Stimulated activated CD4-positive, alpha-beta T cell treated with anti-CD3 and anti-CD28 coated beads, Interleukin-1b, Interleukin-23, amount 100 ng/mL, for 4 hours (primary cell): ENCODE data around the gene SGSM2.

Experiments
- DNase-seq, 2 donors: peaks; one replicate each; pipeline ENCODE4 v3.0.0-alpha.2; 2020; ENCODE audit warnings: low read depth in 2 of 2

SGSM2 gene

GRCh38 chr17:2387086-2388019 lies 50.1 kb downstream of the SGSM2 start:
- DNase-seq = no peak

GRCh38 chr17:2388020-2388682 lies 50.9 kb downstream of the SGSM2 start:
- no peak for DNase-seq

GRCh38 chr17:2388683-2389055 lies 51.4 kb downstream of the SGSM2 start:
- DNase-seq = no peak

- no peak for DNase-seq
These were observed 53.0 kb downstream of the SGSM2 start for GRCh38 chr17:2390199-2390836.

GRCh38 chr17:2391597-2392251 lies 54.4 kb downstream of the SGSM2 start:
- DNase-seq = no peak

- DNase-seq = peak; percentile 98 to 100
These were observed 55.2 kb downstream of the SGSM2 start for GRCh38 chr17:2392252-2393173.

GRCh38 chr17:2393174-2393953 lies 56.1 kb downstream of the SGSM2 start:
- peak; percentile 87 to 92 for DNase-seq

GRCh38 chr17:2393954-2394749 lies 56.9 kb downstream of the SGSM2 start:
- DNase-seq = no peak

GRCh38 chr17:2394775-2395201 lies 57.5 kb downstream of the SGSM2 start:
- no peak for DNase-seq

GRCh38 chr17:2395258-2396181 lies 58.2 kb downstream of the SGSM2 start:
- DNase-seq = no peak

GRCh38 chr17:2396192-2396567 lies 58.9 kb downstream of the SGSM2 start:
- no peak for DNase-seq

- DNase-seq = peak in 1 of 2 donors; percentile 45
These were observed 59.4 kb downstream of the SGSM2 start for GRCh38 chr17:2396568-2397246.

GRCh38 chr17:2397247-2398171 lies 60.2 kb downstream of the SGSM2 start:
- DNase-seq = no peak

- DNase-seq = no peak
These were observed 60.9 kb downstream of the SGSM2 start for GRCh38 chr17:2398182-2398581.

GRCh38 chr17:2398655-2399571 lies 61.6 kb downstream of the SGSM2 start:
- DNase-seq = peak; percentile 51 to 53
